Measurements from ENCODE around the gene GNB5. TPM values are rescaled to one million over a fixed set of nuclear protein-coding genes. Genes with fewer than 3 reads are reported as not detected.

GNB5 gene
- total RNA-seq, 1 experiment from 2014 or later = 23.9 TPM

DNA sequence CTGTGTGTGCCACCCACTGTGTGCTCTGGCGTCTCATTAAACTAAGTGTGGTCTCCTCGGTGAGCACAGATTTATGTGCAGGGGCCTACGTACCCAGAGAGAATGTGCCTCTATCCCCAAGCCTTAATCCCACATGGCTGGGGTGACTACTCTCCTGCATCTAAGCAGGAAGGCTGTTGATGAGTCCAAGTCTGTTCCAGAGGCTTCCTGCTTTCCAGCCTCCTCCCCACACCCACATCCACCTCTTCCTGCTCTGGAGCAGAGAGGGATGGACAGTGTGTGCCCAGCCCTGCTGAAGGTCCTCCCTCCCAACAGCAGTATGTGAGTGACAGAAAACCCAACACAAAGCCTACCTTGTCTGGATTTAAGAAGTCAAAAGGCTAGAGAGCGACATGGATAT lies 39.8 kb downstream of the GNB5 start:
- Histone ChIP-seq H3K36me3 (replicated peaks; ENCODE audit: control insufficient read depth, insufficient read depth, low read length) (peaks cover 2% of the 10 kb centered on the region), H3K27me3 (ENCODE audit: control insufficient read depth, insufficient read depth, low read length) (no peaks in the 10 kb centered on the region), H3K4me3 (ENCODE audit: insufficient read depth, low read depth, low read length) (no peak overlapping the region)
- DNase-seq = no peak

DNA sequence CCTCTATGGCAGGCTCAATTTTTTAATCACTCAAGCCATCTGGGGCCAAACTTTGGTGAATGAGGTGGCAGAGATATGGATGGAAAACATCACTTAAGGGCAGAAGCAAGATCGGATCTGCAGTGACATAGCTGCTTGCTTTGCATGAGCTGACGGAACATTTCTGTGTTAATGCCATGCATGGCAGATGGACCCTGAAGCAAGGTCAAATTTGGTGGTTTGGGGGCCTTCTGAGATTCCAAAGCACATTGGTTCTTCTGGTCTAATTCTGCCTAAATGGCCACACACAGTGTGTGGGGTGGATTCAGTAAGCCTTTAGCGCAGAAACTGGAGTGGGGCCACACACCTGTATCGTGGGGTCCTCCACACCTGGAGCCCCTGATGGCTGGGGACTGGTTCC lies 40.3 kb downstream of the GNB5 start:
- no peaks in the 10 kb centered on the region for H3K27me3 ChIP-seq (ENCODE audit: control insufficient read depth, insufficient read depth, low read length)
- no peak for DNase-seq
- no peak overlapping the region for H3K4me3 ChIP-seq (ENCODE audit: insufficient read depth, low read depth, low read length)
- peaks cover 2% of the 10 kb centered on the region for H3K36me3 ChIP-seq (replicated peaks; ENCODE audit: control insufficient read depth, insufficient read depth, low read length)

DNA sequence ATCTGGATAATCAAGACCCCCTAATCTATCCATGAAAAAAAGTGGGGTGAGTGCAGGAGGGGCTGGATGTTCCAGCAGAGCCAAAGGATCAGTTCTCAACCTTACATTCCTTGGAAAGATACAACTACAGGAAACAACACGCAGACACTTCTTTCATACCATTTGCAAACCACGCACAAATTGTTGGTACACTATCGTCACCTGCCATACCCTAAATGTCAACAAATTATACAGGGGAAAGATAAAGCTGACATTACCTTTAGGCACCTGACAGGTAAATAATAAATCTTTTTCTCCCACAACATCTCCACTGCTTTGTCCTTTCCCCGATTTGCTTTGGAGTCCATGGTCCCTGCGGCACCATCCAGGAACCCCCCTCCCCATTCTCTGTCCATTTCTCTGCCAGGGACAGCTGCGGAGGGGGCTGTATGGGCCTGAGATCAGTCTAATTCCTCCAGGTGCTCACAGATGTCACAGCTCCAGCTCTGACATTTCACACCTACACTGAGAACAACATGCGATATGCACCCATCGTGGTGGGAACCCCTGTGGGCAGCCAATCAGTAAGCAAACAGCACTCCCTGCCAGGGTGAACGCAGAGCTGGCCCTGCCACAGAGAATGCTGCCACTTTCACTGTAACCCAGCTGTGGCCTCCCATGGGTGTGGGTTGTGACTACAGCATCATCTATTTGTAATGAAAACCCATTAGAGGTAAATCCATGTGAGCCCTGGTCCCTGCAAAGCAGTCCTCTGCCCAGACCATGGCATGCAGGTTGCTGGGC lies 41.0 kb downstream of the GNB5 start:
- H3K4me3 ChIP-seq (ENCODE audit: insufficient read depth, low read depth, low read length) = no peak overlapping the region
- no peaks in the 10 kb centered on the region for H3K27me3 ChIP-seq (ENCODE audit: control insufficient read depth, insufficient read depth, low read length)
- H3K36me3 ChIP-seq (replicated peaks; ENCODE audit: control insufficient read depth, insufficient read depth, low read length) = peaks cover 2% of the 10 kb centered on the region
- no peak for DNase-seq

GRCh38 chr15:52148403-52148802 lies 42.8 kb downstream of the GNB5 start:
- Histone ChIP-seq H3K4me3 (ENCODE audit: insufficient read depth, low read depth, low read length) (no peak overlapping the region), H3K36me3 (replicated peaks; ENCODE audit: control insufficient read depth, insufficient read depth, low read length) (peaks cover 6% of the 10 kb centered on the region), H3K27me3 (ENCODE audit: control insufficient read depth, insufficient read depth, low read length) (no peaks in the 10 kb centered on the region)
- DNase-seq = no peak

DNA sequence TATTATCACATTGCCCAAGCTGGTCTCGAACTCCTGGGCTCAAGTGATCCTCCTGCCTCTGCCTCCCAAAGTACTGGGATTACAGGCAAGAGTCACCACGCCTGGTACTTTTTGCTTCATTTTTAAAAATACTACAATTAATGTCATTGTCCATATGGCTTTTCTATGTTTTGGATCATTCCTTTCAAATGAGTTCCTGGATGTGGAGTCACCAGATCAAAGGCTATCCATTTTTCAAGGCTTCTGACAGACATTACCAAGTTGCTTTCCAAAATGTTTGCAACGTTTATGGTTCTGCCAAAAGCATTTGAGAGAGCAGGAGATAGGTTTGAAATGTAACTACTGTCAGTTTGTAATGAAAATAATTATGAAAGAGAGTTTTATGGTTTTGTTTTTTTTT lies 44.4 kb downstream of the GNB5 start:
- Histone ChIP-seq H3K4me3 (ENCODE audit: insufficient read depth, low read depth, low read length) (no peak overlapping the region), H3K27me3 (ENCODE audit: control insufficient read depth, insufficient read depth, low read length) (no peaks in the 10 kb centered on the region), H3K36me3 (replicated peaks; ENCODE audit: control insufficient read depth, insufficient read depth, low read length) (peaks cover 6% of the 10 kb centered on the region)
- no peak for DNase-seq

GRCh38 chr15:52146261-52146660 lies 44.9 kb downstream of the GNB5 start:
- Histone ChIP-seq H3K27me3 (ENCODE audit: control insufficient read depth, insufficient read depth, low read length) (no peaks in the 10 kb centered on the region), H3K4me3 (ENCODE audit: insufficient read depth, low read depth, low read length) (no peak overlapping the region), H3K36me3 (replicated peaks; ENCODE audit: control insufficient read depth, insufficient read depth, low read length) (peaks cover 6% of the 10 kb centered on the region)
- DNase-seq = no peak

GRCh38 chr15:52144656-52145178 lies 46.5 kb downstream of the GNB5 start:
- H3K4me3 ChIP-seq (ENCODE audit: insufficient read depth, low read depth, low read length) = no peak overlapping the region
- H3K36me3 ChIP-seq (replicated peaks; ENCODE audit: control insufficient read depth, insufficient read depth, low read length) = peaks cover 7% of the 10 kb centered on the region
- DNase-seq = no peak
- no peaks in the 10 kb centered on the region for H3K27me3 ChIP-seq (ENCODE audit: control insufficient read depth, insufficient read depth, low read length)

- no peak for DNase-seq
- H3K27me3 ChIP-seq (ENCODE audit: control insufficient read depth, insufficient read depth, low read length) = no peaks in the 10 kb centered on the region
- peaks cover 6% of the 10 kb centered on the region for H3K36me3 ChIP-seq (replicated peaks; ENCODE audit: control insufficient read depth, insufficient read depth, low read length)
- no peak overlapping the region for H3K4me3 ChIP-seq (ENCODE audit: insufficient read depth, low read depth, low read length)
Measured at GRCh38 chr15:52143873-52144272, 47.3 kb downstream of the GNB5 start.

- Histone ChIP-seq H3K4me3 (ENCODE audit: insufficient read depth, low read depth, low read length) (no peak overlapping the region), H3K36me3 (replicated peaks; ENCODE audit: control insufficient read depth, insufficient read depth, low read length) (peaks cover 6% of the 10 kb centered on the region)
- peak; percentile 65 for DNase-seq
Measured at GRCh38 chr15:52140646-52141045, 50.5 kb downstream of the GNB5 start.

DNA sequence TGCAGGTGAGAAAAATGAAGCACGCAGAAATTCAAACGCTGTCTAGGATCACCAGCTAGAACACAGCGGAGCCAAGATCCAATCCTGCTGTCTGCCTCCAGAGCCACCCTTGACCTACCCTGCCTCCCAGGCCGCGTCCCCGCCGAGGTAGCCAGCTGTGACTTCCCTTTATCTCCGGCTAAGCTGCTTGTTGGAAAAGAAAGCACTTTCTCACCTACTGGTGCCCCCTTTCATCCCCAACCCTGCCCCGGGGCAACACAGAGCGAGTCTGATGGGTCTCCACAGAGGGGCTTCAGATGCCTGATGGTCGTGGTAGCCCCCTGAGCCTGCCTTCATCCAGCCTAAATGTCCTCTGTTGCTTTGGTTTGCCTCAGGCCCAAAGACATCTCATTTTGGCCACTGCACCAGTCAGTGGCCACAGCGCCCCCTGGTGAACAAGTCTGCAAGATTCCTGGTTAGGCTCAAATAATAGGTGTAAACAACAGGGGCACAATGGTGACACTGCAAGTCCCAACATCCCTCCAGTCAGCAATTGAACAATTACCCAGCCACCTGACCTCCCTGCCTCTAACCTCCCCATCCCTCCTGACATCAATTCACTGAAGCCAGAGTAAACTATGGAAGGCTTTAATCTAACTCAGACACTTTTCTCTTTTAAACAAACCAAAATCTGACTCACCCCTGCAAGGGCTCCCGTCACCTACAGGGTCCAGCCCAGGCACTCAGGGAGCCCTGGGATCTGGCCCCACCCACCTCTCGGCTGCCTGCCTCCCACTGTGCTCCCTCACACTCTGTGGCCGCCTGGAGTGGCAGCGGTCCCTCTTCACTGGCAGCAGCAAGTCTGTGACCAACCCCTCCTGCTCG lies 51.4 kb downstream of the GNB5 start:
- DNase-seq = peak; percentile 90
- peaks cover 6% of the 10 kb centered on the region for H3K36me3 ChIP-seq (replicated peaks; ENCODE audit: control insufficient read depth, insufficient read depth, low read length)

More at GRCh38 chr15:52140646-52141045, 50.5 kb downstream of the GNB5 start:
- H3K27me3 ChIP-seq (ENCODE audit: control insufficient read depth, insufficient read depth, low read length) = no peaks in the 10 kb centered on the region

GRCh38 chr15:52137432-52138357 lies 53.5 kb downstream of the GNB5 start:
- no peak for DNase-seq
- Histone ChIP-seq H3K4me3 (ENCODE audit: insufficient read depth, low read depth, low read length) (no peak overlapping the region), H3K36me3 (replicated peaks; ENCODE audit: control insufficient read depth, insufficient read depth, low read length) (peaks cover 3% of the 10 kb centered on the region), H3K27me3 (ENCODE audit: control insufficient read depth, insufficient read depth, low read length) (no peaks in the 10 kb centered on the region)

More for the DNA sequence above, 51.4 kb downstream of the GNB5 start:
- Histone ChIP-seq H3K4me3 (ENCODE audit: insufficient read depth, low read depth, low read length) (no peak overlapping the region), H3K27me3 (ENCODE audit: control insufficient read depth, insufficient read depth, low read length) (no peaks in the 10 kb centered on the region)

DNA sequence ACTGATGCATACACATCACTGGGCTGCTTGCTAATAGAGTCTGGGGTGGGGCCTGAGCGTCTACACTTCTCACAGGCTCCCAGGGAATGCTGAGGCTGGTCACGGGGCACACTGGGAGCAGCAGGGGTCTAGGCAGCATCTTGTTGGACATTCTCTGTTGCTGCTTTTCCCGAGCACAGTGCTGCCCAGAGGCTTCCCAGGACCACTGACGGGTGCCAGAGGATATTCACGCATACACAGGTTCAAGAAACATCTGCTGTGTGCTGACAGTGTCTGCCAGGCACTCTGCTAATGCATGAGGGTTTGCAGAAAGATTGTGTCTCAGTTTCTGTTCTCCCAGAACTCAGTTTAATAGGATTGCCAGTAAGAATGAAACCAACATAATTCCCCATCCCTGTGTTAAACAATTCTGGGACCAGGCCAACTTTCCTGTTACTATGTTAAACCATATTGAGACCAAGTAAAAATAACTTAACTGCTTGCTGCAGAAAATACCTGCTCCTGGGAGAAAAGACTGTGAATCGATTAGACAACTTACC lies 54.7 kb downstream of the GNB5 start:
- DNase-seq = no peak
- Histone ChIP-seq H3K36me3 (replicated peaks; ENCODE audit: control insufficient read depth, insufficient read depth, low read length) (peaks cover 3% of the 10 kb centered on the region), H3K27me3 (ENCODE audit: control insufficient read depth, insufficient read depth, low read length) (no peaks in the 10 kb centered on the region), H3K4me3 (ENCODE audit: insufficient read depth, low read depth, low read length) (no peak overlapping the region)

GRCh38 chr15:52134502-52135144 lies 56.6 kb downstream of the GNB5 start:
- Histone ChIP-seq H3K27me3 (ENCODE audit: control insufficient read depth, insufficient read depth, low read length) (no peaks in the 10 kb centered on the region), H3K36me3 (replicated peaks; ENCODE audit: control insufficient read depth, insufficient read depth, low read length) (peaks cover 1% of the 10 kb centered on the region; the same call in 1 of the 2 replicates), H3K4me3 (ENCODE audit: insufficient read depth, low read depth, low read length) (no peak overlapping the region)
- DNase-seq = no peak

Data from H7 (cell line).